AG10803 (cell line): ENCODE measurements around the gene ZNF524.
"Not testable (repeated sequence)": the region's sequence is repeated elsewhere in the genome, so short reads cannot be mapped to it uniquely, and the experiment has no call there.

Source experiments
- DNase-seq: peaks from one replicate; pipeline ENCODE4 v3.0.0; 2010; ENCODE audit warnings: low read depth
- H3K4me3 ChIP-seq: 2 replicates; pipeline ENCODE4 v1.5.1; 2011; ENCODE audit warnings: mild to moderate bottlenecking, low read length, control low read depth
- TF ChIP-seq, protein P1 (sequence below): conservative IDR thresholded peaks from 2 replicates; pipeline ENCODE4 v1.5.1; 2011; ENCODE audit warnings: mild to moderate bottlenecking, low read length, control low read depth, inconsistent platforms

Gene ZNF524

DNA sequence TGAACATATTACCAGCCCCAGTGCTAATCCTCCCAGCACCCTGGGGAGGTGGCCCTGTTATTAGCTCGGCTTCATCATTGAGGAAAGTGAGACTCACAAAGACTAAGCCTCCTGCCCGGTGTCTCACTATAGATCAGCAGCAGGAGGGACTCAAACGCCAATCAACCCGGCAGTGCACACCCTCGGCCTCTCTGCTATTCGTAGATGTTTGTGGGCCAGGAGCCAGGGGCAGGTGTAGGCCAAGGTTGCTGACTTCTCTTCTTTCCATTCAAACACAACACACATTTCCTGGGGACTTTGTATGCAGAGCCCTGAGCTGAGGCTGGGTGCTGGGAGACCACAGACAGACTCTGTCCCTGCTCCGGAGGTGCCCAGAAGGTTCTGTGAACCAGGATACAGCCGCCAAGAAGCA, 45.3 kb upstream of the ZNF524 start:
- no peak for DNase-seq
- H3K4me3 ChIP-seq, result no peak overlapping the region
- TF ChIP-seq, protein P1, sequence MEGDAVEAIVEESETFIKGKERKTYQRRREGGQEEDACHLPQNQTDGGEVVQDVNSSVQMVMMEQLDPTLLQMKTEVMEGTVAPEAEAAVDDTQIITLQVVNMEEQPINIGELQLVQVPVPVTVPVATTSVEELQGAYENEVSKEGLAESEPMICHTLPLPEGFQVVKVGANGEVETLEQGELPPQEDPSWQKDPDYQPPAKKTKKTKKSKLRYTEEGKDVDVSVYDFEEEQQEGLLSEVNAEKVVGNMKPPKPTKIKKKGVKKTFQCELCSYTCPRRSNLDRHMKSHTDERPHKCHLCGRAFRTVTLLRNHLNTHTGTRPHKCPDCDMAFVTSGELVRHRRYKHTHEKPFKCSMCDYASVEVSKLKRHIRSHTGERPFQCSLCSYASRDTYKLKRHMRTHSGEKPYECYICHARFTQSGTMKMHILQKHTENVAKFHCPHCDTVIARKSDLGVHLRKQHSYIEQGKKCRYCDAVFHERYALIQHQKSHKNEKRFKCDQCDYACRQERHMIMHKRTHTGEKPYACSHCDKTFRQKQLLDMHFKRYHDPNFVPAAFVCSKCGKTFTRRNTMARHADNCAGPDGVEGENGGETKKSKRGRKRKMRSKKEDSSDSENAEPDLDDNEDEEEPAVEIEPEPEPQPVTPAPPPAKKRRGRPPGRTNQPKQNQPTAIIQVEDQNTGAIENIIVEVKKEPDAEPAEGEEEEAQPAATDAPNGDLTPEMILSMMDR, result no peak

DNA sequence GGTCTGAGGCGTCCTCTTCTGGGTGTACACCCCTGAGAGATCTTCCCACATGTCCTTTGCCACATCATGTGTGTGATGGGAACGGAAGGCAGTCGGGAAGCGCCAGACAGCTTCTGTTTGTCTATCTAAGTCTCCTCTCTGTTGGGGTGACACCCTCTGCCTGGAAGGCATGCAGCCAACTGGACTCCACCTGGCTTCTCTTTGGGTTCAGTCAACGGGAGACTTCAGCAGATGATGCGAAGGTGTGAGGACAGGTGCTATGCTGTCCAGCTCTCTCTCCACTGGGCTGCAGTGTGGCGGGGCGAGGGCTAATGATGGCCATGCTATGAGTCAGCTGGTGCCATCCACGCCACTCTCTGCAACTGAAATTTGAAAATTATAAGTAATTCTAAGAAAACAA, 40.4 kb upstream of the ZNF524 start:
- TF ChIP-seq, protein P1, result no peak
- H3K4me3 ChIP-seq, result no peak overlapping the region
- DNase-seq, result no peak

DNA sequence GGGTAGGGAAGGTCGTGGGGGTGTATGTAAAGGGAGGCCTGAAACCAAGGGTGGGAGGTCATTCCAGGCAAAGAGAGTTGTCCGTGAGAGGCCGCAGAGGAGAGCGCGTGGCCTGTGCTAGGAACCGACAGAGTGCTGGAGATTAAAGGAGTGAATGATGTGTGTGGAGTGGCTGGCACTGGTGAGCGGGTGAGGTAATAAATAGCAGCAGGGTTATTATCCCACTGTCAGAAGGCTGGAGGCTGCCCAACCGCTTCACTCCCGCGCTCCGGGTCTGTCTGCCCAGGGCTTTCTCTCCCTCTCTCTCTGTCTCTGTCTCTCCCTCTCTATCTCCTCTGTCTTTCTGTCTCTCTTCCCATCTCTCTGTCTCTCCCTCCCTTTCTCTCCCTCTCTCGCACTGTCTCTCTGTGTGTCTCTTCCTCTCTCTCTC, 36.8 kb upstream of the ZNF524 start:
- TF ChIP-seq, protein P1, result no peak
- DNase-seq, result peak; percentile 41
- H3K4me3 ChIP-seq, result no peak overlapping the region

DNA sequence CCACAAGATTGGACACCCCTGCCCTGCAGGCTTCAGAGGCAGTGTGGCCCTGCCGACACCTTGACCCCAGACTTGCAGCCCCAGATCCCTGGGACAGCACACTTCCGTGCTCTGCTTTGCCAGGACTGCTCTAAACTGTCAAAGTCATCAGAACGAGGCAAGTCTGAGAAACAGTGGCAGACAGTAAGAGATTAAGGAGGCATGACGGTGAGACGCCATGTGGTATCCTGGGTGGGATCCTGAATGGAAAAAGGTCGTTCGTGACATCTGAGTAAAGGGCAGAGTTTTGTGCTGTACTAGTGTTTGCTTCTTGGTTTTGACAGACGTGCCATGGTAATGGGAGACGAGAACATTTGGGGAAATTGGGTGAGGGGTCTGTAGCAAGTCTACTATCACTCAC, 33.3 kb upstream of the ZNF524 start:
- DNase-seq, result no peak
- TF ChIP-seq, protein P1, result no peak
- H3K4me3 ChIP-seq, result no peak overlapping the region

DNA sequence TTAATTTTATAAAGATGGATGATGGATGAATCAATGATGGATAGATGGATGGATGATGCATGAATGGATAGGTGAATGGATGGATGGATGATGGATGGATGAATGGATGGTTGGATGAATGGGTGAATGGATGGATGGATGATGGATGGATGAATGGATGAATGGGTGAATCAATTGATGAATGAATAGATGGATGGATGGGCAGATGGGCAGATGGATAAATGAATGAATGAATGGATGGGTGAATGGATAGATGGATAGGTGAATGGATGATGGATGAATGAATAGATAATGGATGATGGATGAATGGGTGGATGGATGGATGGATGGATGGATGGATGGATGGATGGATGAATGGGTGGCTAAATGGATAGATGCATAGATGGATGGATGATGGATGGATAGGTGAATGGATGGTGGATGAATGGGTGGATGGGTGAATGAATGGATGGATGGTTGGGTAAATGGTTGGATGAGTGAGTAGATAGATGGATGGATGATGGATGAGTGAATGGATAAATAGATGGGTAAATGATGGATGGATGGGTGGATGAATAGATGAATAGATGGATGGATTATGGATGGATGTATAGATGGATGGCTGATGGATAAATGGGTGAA, 32.3 kb upstream of the ZNF524 start:
- TF ChIP-seq, protein P1, result no peak
- H3K4me3 ChIP-seq, result no peak overlapping the region
- no peak for DNase-seq

DNA sequence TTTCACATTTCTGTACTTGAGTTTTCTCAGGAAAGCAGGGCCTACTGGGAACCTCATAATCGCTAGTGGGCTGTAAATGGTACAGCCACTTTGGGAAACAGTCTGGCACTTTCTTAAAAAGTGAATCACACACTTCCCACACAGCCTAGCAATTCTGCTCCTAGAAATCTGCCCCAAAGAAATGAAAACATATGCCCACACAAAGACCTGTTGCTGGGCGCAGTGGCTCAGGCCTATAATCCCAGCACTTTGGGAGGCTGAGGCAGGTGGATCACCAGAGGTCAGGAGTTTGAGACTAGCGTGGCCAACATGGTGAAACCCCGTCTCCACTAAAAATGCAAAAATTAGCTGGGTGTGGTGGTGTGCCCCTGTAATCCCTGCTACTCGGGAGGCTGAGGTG, 30.6 kb upstream of the ZNF524 start:
- DNase-seq, H3K4me3 ChIP-seq: not testable (repeated sequence)

DNA sequence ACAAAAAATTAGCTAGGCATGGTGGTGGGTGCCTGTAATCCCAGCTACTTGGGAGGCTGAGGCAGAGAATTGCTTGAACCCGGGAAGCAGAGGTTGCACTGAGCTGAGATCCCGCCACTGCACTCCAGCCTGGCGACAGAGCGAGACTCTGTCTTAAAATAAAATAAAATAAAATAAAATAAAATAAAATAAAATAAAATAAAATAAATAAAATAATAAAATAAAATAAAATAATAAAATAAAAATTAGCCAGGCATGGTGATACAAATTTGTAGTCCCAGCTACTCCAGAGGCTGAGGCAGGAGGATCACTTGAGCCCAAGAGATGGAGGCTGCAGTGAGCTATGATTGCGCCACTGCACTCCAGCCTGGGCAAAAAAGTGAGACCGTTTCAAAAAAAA, 26.2 kb upstream of the ZNF524 start:
- H3K4me3 ChIP-seq, DNase-seq: not testable (repeated sequence)

DNA sequence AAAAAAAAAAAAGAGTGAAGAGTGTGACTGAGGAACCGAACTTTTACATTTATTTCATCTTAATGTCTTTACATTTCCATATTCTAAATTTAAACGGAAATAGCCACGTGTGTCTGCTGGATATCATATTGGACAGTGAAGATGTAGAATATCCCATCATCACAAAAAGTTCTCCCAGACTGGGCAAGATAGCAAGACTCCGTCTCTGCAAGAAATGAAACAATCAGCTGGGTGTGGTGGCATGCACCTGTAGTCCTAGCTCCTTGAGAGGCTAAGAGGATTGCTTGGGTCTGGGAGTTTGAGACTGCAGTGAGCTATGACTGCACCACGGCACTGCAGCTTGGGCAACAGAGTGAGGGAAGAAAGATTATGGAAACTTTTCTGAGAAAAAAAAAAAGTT, 23.3 kb upstream of the ZNF524 start:
- H3K4me3 ChIP-seq, result no peak overlapping the region
- DNase-seq, result no peak
- TF ChIP-seq, protein P1, result no peak
